A549 (cell line): ENCODE measurements around the gene PEDS1.

Experiments
- CTCF ChIP-seq: fragments of >200 bp; sonication (Bioruptor Twin); formaldehyde crosslinking; IDR thresholded peaks from 3 replicates; pipeline ENCODE4 v1.5.1; 2016
- SMC3 ChIP-seq: fragments of >200 bp; sonication (Bioruptor Twin); formaldehyde crosslinking; IDR thresholded peaks from 3 replicates; pipeline ENCODE4 v1.6.1; 2018; ENCODE audit warnings: inconsistent platforms

GRCh38 chr20:50115041-50115512, 38.4 kb downstream of the PEDS1 start:
- TF ChIP-seq CTCF (no peak), SMC3 (no peak)
